GM12801 (cell line): ENCODE results near the gene LRRC8C.

ENCODE experiments used
- CTCF ChIP-seq: IDR thresholded peaks from one replicate; pipeline ENCODE4 v1.5.1; 2011; ENCODE audit warnings: control low read depth; ENCODE audit not compliant: insufficient read length; ENCODE audit errors: extremely low read depth

Gene LRRC8C

GRCh38 chr1:89630048-89630447 lies 2.9 kb upstream of the LRRC8C start:
- no peak for TF ChIP-seq CTCF

DNA sequence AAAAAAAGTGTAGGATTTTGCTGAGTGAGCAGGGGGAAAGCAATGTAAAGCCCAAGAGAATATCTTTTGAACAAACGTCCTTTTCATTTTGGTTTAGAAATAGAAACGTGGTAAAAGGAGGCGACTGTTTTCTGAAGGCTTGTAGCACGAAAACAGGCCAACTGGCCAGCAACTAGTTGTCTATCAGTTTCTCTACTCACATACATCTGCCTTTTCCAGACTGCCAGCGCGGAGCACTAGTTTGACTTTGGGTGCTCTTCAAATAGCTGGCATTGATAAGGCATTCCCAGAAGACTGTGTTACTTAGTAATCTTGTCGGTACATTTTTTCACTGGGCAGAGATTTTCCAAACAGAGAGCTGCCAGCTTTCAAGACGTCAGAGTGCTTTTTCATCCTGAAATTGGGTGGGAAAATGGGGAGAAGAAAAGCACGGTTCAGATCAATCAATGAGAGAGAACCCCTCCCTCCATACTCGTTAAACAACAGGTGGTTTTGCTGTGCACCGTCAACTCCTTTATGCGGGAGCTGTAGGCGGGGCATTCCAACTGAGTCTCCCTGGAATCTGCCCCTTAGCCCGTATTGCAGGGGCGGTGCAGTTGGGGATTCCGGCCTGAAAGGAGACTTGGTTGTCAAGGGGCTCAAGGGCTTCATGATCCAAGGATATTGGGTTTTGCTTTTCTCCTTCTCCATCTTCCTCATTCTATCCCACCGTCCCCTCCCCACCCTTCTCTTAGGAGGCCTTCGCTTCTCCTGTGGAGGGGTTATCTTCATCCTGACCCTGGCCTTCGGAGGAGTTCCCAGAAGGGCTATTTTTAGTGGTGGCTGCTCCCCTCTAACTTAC lies 884 bp upstream of the LRRC8C start:
- TF ChIP-seq CTCF, result no peak

DNA sequence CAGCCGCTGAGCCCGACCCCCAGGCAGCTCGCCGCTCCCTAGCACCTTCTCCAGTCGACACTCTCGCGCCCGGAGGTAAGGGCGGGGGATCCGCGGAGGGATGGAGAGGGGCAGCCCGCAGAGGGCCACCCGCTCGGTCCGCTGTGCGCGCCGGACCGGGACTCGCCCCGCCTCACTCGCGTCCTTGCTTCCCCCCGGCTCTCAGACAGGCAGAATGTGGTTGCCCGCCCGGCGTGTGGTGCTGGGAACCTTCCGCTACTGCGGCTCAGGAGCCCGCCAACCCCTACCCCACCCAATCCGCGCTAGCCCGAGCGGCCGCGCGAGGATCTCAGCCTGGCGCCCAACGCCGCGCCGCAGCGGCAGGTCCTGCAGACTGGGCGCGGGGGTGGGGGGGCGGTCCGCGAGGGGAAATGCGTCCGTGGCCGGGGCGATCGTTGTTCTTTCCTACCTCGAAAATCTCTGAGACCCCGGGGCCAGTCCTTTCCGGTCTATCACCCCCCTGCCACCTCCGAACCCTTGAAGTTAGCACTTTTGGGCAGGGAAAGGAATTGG lies 404 bp downstream of the LRRC8C start:
- no peak for TF ChIP-seq CTCF

DNA sequence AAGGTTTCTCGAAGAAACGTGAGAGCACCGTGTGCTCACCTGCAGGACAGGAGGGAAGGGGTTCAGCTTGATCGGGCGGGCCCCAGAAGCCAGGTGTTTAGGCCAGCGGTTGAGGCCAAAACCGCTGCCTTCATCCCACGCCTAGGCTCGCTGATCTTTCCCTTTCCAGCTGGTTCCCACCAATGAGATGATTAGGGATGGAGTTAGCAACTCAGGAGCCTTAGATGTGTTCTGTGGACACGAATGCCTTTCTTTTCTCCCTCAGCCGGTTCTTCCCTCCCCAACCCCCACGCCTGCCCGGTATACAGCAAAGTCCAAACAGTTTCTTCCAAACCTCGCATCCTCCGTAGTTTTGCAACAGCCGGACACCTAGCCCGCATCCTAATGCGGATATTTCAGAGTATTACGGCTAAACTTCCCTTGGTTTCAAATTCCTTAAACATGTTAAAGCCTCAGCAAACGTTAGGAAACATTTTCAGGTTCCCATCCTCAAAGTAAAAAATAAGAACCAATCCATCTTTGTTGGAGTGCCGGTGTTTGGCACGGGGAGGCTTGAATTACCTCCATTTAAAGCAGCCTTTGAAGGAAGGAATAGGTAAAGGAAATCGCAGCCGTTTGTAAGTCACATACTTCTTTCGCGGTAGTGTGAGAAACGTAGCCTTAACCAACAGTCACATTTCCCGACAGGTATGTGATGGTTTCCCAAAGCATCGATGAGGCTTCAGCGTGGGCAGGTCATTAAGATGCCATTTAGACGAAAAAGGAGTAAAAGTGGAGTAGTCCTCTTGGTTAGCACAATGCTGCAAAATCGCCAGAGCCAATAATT lies 1.1 kb downstream of the LRRC8C start:
- no peak for TF ChIP-seq CTCF

DNA sequence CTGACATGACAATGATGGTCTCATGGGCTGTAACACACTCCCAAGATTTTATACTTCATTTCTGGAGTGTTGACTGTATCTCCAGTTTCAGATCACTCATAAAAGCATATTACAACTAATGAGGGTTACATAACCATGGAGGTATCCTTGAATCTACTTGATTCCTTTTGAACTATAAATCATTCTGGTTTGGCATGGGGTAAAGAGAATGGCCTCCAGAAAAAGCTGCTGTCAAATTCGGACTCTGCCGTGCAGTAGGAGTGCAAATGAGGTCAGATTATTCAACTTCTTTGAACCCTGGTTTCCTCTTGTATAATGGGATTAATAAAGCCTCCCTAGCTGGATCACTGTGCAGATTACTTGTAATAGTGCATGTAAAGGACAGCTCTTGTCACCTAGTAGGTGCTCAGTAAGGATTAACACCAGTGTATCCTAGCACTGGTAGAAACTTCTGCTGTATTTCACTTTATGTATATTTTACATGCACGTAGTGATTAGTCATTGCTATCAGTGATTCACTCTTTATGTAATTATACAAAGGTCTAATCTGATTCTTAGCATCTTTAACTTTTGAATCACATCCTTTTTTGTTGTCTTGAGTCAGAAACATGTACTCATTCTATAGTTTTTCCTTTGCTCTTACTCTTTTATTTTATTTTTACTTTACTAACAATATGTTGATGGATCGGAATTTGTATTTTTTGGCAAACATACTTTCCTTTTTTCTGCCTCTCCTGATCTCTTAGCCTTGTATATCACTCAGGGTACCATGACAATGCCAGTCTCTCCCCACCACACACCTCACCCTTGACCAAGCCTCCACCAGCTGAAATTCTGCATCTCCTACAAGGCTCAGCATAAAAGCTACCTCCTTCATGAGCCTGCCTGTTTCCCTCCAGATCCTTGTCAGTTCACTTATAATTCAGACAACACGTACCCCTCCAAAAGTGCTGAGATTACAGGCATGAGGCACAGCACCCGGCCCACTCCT lies 3.2 kb downstream of the LRRC8C start:
- no peak for TF ChIP-seq CTCF

- TF ChIP-seq CTCF, result no peak
These were observed 4.6 kb downstream of the LRRC8C start for GRCh38 chr1:89637496-89637895.
